K562 (cell line): ENCODE data around the gene AQP11. TPM values are rescaled to one million over a fixed set of nuclear protein-coding genes. Genes with fewer than 3 reads are reported as not detected.
A peak's percentile ranks its signal among the peaks of the same experiment; 100 is the strongest.

Experiments
- CREM ChIP-seq: IDR thresholded peaks from 2 replicates; pipeline ENCODE4 v1.6.1; 2014; ENCODE audit warnings: antibody characterized with exemption, low read depth
- GATAD2B ChIP-seq: fragments of 450-650 bp; IDR thresholded peaks from 2 replicates; pipeline ENCODE4 v1.6.1; 2017; ENCODE audit warnings: mild to moderate bottlenecking, borderline replicate concordance
- LEF1 ChIP-seq: fragments of 450-650 bp; IDR thresholded peaks from 2 replicates; pipeline ENCODE4 v1.6.1; 2016; ENCODE audit warnings: mild to moderate bottlenecking
- MED1 ChIP-seq: sonication (generic); formaldehyde crosslinking; IDR thresholded peaks from 2 replicates; pipeline ENCODE4 v1.8.1; 2023; ENCODE audit warnings: missing genetic modification reagents, borderline replicate concordance
- MIER1 ChIP-seq: fragments of 450-650 bp; IDR thresholded peaks from 2 replicates; pipeline ENCODE4 v1.6.1; 2016; ENCODE audit warnings: antibody characterized with exemption, mild to moderate bottlenecking, low read depth
- NCOA1 ChIP-seq: fragments of 450-650 bp; IDR thresholded peaks from 2 replicates; pipeline ENCODE4 v1.6.1; 2016; ENCODE audit warnings: low read depth
- NFIX ChIP-seq: fragments of 250-450 bp; sonication (Bioruptor Pico); IDR thresholded peaks from 2 replicates; pipeline ENCODE4 v1.4.0; 2020; ENCODE audit warnings: low read depth, mild to moderate bottlenecking, moderate library complexity
- RBM14 ChIP-seq: fragments of 200-400 bp; formaldehyde crosslinking; IDR thresholded peaks from 2 replicates; pipeline ENCODE4 v1.6.1; 2018; ENCODE audit warnings: low read depth, mild to moderate bottlenecking, low read length, moderate library complexity, borderline replicate concordance; ENCODE audit not compliant: insufficient read depth
- TAF15 ChIP-seq: fragments of 200-400 bp; formaldehyde crosslinking; IDR thresholded peaks from 2 replicates; pipeline ENCODE4 v1.6.1; 2017; ENCODE audit warnings: mild to moderate bottlenecking, low read depth, low read length, moderate library complexity
- U2AF2 ChIP-seq: fragments of 200-400 bp; formaldehyde crosslinking; optimal IDR thresholded peaks from 2 replicates; pipeline ENCODE3; 2017; ENCODE audit warnings: low read depth, mild to moderate bottlenecking, low read length
- ZNF140 ChIP-seq: fragments of 250-450 bp; sonication (Bioruptor Pico); IDR thresholded peaks from 2 replicates; pipeline ENCODE4 v1.8.0; 2021; ENCODE audit warnings: moderate library complexity, mild to moderate bottlenecking, inconsistent platforms
- ZNF239 ChIP-seq: fragments of 250-450 bp; sonication (Bioruptor Pico); IDR thresholded peaks from 2 replicates; pipeline ENCODE4 v1.4.0; 2020; ENCODE audit warnings: mild to moderate bottlenecking
- ZNF41 ChIP-seq: fragments of 250-450 bp; sonication (Bioruptor Pico); conservative IDR thresholded peaks from 2 replicates; pipeline ENCODE4 v1.4.0; 2020; ENCODE audit warnings: mild to moderate bottlenecking
- polyA plus RNA-seq, 8 experiments: library from polyadenylated mRNA; depleted of rRNA in 4 of 8; stranded (reverse) in 5 of 8; unstranded in 3 of 8; fragments of >200 nt; fragmentation: Nextera tagmentation in 2 of 8; fragmentation: Illumina TruSeq in 1 of 8; extraction: Ambion mirVana in 2 of 8; extraction: Trizol in 1 of 8; gene quantifications; 2 replicates each; pipeline versions ENCODE4 v1.2.1 to v1.2.3, GENCODE V29; 2011 to 2014; ENCODE audit warnings: inconsistent platforms in 1 of 8, missing spikeins in 1 of 8
- total RNA-seq, 7 experiments: library from RNA; depleted of rRNA in 6 of 7; stranded (reverse); fragments of >200 nt in 6 of 7; fragmentation: Illumina TruSeq in 2 of 7; extraction: Trizol in 2 of 7; gene quantifications; 2 replicates each; pipeline versions ENCODE4 v1.2.1 to v1.2.3, GENCODE V29; 2011 to 2021; ENCODE audit warnings: low replicate concordance in 1 of 7
- TF ChIP-seq, protein P1 (sequence below), 2 experiments: fragments of 450-650 bp in 1 of 2; IDR thresholded peaks; 2 replicates each; pipeline ENCODE4 v1.6.1; 2011 to 2017; ENCODE audit warnings: low read depth in 2 of 2, antibody characterized with exemption in 1 of 2, borderline replicate concordance in 1 of 2, low read length in 1 of 2, mild to moderate bottlenecking in 1 of 2, mixed read lengths in 1 of 2; ENCODE audit not compliant: control insufficient read depth in 1 of 2
- TF ChIP-seq, protein P2 (sequence below): sonication (generic); formaldehyde crosslinking; IDR thresholded peaks from 2 replicates; pipeline ENCODE4 v1.9.0; 2022; ENCODE audit warnings: mild to moderate bottlenecking, missing genetic modification reagents
- TF ChIP-seq, protein P3 (sequence below): fragments of 250-450 bp; sonication (Bioruptor Pico); IDR thresholded peaks from 2 replicates; pipeline ENCODE4 v1.8.0; 2022; ENCODE audit warnings: moderate library complexity, mild to moderate bottlenecking, inconsistent platforms
- TF ChIP-seq, protein P4 (sequence below): fragments of 250-450 bp; sonication (Bioruptor Pico); IDR thresholded peaks from 2 replicates; pipeline ENCODE4 v1.8.0; 2021; ENCODE audit warnings: mild to moderate bottlenecking, moderate library complexity
- TF ChIP-seq, protein P5 (sequence below): sonication (generic); formaldehyde crosslinking; IDR thresholded peaks from 2 replicates; pipeline ENCODE4 v1.8.1; 2022; ENCODE audit warnings: missing genetic modification reagents
- TF ChIP-seq, protein P6 (sequence below): sonication (generic); formaldehyde crosslinking; IDR thresholded peaks from 2 replicates; pipeline ENCODE4 v1.8.0; 2022; ENCODE audit warnings: mild to moderate bottlenecking, missing genetic modification reagents

The AQP11 gene
- total and polyA plus RNA-seq, 9 of the 15 experiments (the other 6 are each of a cell fraction or from before 2014, with no cell fraction given), result 0.09 to 1.0 (median 0.36) TPM

DNA sequence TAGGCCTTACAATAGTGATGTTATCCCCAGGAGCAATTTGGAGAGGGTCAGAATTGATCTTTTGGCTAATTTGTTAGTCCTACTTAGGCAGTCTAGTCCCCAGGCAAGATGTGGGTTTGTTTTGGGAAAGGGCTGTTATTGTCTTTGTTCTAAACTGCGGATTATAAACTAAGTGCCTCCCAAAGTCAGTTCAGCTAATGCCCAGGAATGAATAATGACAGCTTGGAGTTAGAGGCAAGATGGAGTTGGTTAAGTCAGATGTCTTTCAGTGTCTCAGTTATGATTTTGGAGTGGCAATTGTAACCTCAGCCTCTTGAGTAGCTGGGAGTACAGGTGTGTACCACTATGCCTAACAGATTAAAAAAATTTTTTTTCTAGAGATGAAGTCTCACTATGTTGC, 55.1 kb downstream of the AQP11 start (continued):
- TF ChIP-seq, protein P1, sequence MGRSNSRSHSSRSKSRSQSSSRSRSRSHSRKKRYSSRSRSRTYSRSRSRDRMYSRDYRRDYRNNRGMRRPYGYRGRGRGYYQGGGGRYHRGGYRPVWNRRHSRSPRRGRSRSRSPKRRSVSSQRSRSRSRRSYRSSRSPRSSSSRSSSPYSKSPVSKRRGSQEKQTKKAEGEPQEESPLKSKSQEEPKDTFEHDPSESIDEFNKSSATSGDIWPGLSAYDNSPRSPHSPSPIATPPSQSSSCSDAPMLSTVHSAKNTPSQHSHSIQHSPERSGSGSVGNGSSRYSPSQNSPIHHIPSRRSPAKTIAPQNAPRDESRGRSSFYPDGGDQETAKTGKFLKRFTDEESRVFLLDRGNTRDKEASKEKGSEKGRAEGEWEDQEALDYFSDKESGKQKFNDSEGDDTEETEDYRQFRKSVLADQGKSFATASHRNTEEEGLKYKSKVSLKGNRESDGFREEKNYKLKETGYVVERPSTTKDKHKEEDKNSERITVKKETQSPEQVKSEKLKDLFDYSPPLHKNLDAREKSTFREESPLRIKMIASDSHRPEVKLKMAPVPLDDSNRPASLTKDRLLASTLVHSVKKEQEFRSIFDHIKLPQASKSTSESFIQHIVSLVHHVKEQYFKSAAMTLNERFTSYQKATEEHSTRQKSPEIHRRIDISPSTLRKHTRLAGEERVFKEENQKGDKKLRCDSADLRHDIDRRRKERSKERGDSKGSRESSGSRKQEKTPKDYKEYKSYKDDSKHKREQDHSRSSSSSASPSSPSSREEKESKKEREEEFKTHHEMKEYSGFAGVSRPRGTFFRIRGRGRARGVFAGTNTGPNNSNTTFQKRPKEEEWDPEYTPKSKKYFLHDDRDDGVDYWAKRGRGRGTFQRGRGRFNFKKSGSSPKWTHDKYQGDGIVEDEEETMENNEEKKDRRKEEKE (IDR thresholded peaks at IDR 0.05; ENCODE audit: borderline replicate concordance in 1 of 2, control insufficient read depth in 1 of 2, low read depth in 2 of 2, low read length in 1 of 2), result no peak
- peak; percentile 78 for TF ChIP-seq ZNF41
- TF ChIP-seq MIER1, result no peak
- no peak for TF ChIP-seq TAF15
- TF ChIP-seq LEF1, result no peak
- no peak for TF ChIP-seq RBM14
- TF ChIP-seq NFIX (CRISPR knock-in tag), result no peak
- TF ChIP-seq, protein P2, sequence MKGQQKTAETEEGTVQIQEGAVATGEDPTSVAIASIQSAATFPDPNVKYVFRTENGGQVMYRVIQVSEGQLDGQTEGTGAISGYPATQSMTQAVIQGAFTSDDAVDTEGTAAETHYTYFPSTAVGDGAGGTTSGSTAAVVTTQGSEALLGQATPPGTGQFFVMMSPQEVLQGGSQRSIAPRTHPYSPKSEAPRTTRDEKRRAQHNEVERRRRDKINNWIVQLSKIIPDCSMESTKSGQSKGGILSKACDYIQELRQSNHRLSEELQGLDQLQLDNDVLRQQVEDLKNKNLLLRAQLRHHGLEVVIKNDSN (CRISPR knock-in tag), result no peak
- peak; percentile 76 for TF ChIP-seq ZNF239
- TF ChIP-seq, protein P3, sequence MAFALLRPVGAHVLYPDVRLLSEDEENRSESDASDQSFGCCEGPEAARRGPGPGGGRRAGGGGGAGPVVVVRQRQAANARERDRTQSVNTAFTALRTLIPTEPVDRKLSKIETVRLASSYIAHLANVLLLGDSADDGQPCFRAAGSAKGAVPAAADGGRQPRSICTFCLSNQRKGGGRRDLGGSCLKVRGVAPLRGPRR (CRISPR knock-in tag), result peak; percentile 62; the same call in 1 of the 2 replicates
- no peak for TF ChIP-seq ZNF140 (CRISPR knock-in tag)
- TF ChIP-seq, protein P4, sequence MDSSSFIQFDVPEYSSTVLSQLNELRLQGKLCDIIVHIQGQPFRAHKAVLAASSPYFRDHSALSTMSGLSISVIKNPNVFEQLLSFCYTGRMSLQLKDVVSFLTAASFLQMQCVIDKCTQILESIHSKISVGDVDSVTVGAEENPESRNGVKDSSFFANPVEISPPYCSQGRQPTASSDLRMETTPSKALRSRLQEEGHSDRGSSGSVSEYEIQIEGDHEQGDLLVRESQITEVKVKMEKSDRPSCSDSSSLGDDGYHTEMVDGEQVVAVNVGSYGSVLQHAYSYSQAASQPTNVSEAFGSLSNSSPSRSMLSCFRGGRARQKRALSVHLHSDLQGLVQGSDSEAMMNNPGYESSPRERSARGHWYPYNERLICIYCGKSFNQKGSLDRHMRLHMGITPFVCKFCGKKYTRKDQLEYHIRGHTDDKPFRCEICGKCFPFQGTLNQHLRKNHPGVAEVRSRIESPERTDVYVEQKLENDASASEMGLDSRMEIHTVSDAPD (CRISPR knock-in tag), result no peak; the same call in 1 of the 2 replicates
- no peak for TF ChIP-seq NCOA1
- TF ChIP-seq MED1 (CRISPR knock-in tag), result no peak
- TF ChIP-seq, protein P5, sequence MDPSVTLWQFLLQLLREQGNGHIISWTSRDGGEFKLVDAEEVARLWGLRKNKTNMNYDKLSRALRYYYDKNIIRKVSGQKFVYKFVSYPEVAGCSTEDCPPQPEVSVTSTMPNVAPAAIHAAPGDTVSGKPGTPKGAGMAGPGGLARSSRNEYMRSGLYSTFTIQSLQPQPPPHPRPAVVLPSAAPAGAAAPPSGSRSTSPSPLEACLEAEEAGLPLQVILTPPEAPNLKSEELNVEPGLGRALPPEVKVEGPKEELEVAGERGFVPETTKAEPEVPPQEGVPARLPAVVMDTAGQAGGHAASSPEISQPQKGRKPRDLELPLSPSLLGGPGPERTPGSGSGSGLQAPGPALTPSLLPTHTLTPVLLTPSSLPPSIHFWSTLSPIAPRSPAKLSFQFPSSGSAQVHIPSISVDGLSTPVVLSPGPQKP (CRISPR knock-in tag), result no peak
- no peak for TF ChIP-seq GATAD2B
- TF ChIP-seq CREM, result no peak
- TF ChIP-seq, protein P6, sequence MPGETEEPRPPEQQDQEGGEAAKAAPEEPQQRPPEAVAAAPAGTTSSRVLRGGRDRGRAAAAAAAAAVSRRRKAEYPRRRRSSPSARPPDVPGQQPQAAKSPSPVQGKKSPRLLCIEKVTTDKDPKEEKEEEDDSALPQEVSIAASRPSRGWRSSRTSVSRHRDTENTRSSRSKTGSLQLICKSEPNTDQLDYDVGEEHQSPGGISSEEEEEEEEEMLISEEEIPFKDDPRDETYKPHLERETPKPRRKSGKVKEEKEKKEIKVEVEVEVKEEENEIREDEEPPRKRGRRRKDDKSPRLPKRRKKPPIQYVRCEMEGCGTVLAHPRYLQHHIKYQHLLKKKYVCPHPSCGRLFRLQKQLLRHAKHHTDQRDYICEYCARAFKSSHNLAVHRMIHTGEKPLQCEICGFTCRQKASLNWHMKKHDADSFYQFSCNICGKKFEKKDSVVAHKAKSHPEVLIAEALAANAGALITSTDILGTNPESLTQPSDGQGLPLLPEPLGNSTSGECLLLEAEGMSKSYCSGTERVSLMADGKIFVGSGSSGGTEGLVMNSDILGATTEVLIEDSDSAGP (CRISPR knock-in tag), result no peak
- no peak for TF ChIP-seq U2AF2
